Right lobe of liver (tissue), 4 donors: Measurements from ENCODE around the gene RYR3.

Experiments
- CTCF ChIP-seq, 4 donors: fragments of 200-600 bp in 3 of 4; fragments of 450-650 bp in 1 of 4; IDR thresholded peaks; one replicate each; pipeline versions ENCODE4 v1.5.1 to v1.8.0; 2016 to 2022; ENCODE audit warnings: antibody characterized with exemption in 4 of 4, mild to moderate bottlenecking in 2 of 4
- POLR2A ChIP-seq: fragments of 450-650 bp; IDR thresholded peaks from one replicate; pipeline ENCODE4 v1.6.1; 2017; ENCODE audit warnings: antibody characterized with exemption, mild to moderate bottlenecking
- donor health status: DM: no; HTN: no; CAD: no.
- donor health status: DM: no; HTN: no; CAD: no.
- donor health status: DM: no; HTN: yes; CAD: no.

- TF ChIP-seq CTCF (IDR thresholded peaks at IDR 0.05), result no peak
- no peak for TF ChIP-seq POLR2A
These were observed 547.0 kb downstream of the RYR3 start for GRCh38 chr15:33857726-33858125.
